ENCODE data around the gene RAB39B.

DNA sequence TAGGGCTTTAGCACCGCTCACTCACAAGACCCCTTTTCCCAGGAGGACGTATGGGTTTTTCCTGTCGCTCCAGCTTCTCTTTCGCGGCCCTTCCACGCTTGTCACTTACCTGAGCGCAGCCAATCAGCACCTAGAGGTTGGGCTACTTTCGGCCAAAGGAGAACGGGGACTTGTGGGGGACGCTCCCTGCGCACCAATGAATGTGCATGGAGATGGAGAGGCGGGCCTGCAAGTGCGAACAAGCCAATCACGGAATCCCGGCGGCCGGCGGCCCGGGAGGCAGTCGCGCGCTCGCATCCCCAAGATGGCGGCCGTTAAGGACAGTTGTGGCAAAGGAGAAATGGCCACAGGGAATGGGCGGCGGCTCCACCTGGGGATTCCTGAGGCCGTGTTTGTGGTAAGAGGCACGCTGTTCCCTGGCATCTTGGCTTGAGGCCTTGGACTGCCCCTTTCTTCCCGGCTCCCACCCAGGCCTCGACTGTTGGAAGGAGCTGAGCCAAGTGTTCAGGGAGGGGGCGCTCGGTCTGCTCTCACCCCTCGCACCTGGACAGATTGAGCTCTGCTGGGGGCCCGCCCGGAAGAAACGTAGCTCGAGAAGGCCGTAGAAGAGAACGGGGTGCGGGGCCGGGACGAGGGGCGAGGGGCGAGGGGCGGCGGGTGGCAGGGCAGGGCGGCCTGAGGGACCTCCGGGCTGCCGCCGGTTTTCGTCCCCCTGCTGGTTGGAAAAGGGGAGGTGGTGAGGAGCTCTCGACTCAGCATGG is 47.9 kb downstream of the RAB39B start, which contains the start of gene VBP1:
- peak in 1 of 3 donors; percentile 34 for TF ChIP-seq POLR2AphosphoS5 (IDR thresholded peaks at IDR 0.05)
- TF ChIP-seq, protein P1, sequence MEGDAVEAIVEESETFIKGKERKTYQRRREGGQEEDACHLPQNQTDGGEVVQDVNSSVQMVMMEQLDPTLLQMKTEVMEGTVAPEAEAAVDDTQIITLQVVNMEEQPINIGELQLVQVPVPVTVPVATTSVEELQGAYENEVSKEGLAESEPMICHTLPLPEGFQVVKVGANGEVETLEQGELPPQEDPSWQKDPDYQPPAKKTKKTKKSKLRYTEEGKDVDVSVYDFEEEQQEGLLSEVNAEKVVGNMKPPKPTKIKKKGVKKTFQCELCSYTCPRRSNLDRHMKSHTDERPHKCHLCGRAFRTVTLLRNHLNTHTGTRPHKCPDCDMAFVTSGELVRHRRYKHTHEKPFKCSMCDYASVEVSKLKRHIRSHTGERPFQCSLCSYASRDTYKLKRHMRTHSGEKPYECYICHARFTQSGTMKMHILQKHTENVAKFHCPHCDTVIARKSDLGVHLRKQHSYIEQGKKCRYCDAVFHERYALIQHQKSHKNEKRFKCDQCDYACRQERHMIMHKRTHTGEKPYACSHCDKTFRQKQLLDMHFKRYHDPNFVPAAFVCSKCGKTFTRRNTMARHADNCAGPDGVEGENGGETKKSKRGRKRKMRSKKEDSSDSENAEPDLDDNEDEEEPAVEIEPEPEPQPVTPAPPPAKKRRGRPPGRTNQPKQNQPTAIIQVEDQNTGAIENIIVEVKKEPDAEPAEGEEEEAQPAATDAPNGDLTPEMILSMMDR (IDR thresholded peaks at IDR 0.05), result peak in 1 of 3 donors; percentile 13

Measured in breast epithelium (tissue), 3 donors.